ENCODE data around the gene AFF3. TPM values are rescaled to one million over a fixed set of nuclear protein-coding genes. Genes with fewer than 3 reads are reported as not detected.

The AFF3 gene
- total RNA-seq, 1 experiment from 2014 or later, result 0.07 TPM

- Histone ChIP-seq H3K36me3 (replicated peaks; ENCODE audit: control insufficient read depth, insufficient read depth, low read length) (no peaks in the 10 kb centered on the region), H3K27me3 (ENCODE audit: control insufficient read depth, insufficient read depth, low read length) (no peaks in the 10 kb centered on the region), H3K4me3 (ENCODE audit: insufficient read depth, low read depth, low read length) (no peak overlapping the region)
- no peak for DNase-seq
These were observed 262.9 kb downstream of the AFF3 start for GRCh38 chr2:99879481-99879880.

DNA sequence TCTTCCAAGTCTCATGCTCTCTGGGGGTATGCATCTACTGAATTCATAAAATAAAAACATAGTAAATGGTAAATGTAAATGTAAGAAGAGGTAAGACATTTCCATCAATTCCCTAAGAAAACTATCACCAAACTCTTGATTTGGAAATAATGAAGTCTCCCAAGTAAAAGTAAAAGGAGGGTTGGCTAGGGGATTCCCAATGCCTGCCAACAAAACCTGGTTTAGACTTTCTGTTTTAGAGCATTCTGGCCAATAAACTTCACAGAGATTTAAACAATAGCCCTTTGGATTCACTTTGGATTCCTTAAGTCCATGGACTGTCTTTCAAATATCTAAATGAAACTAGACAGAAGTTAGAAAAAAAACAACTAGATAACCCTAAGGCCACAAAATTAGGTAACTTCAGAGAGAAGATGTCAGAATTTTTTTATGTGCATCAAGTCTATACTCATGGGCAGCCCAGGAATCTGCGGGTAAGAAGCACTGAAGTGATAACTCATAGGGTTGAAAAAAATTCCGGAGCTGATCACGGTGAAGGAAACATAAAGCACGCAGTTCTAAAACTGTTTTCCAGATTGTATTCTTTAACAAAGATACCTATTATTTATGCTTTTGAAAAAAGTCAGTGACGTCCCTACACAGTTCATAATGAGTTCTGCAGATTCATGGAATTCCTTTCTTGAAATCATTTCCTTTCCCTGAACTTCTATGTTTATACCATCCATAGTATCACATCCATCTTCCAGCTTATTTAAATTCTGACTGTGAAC, 263.6 kb downstream of the AFF3 start:
- no peaks in the 10 kb centered on the region for H3K27me3 ChIP-seq (ENCODE audit: control insufficient read depth, insufficient read depth, low read length)
- no peak overlapping the region for H3K4me3 ChIP-seq (ENCODE audit: insufficient read depth, low read depth, low read length)
- DNase-seq, result no peak
- H3K36me3 ChIP-seq (replicated peaks; ENCODE audit: control insufficient read depth, insufficient read depth, low read length), result no peaks in the 10 kb centered on the region

- H3K27me3 ChIP-seq (ENCODE audit: control insufficient read depth, insufficient read depth, low read length), result no peaks in the 10 kb centered on the region
- H3K4me3 ChIP-seq (ENCODE audit: insufficient read depth, low read depth, low read length), result no peak overlapping the region
- no peak for DNase-seq
- H3K36me3 ChIP-seq (replicated peaks; ENCODE audit: control insufficient read depth, insufficient read depth, low read length), result no peaks in the 10 kb centered on the region
These were observed 264.4 kb downstream of the AFF3 start for GRCh38 chr2:99877963-99878362.

- DNase-seq, result no peak
- no peaks in the 10 kb centered on the region for H3K36me3 ChIP-seq (replicated peaks; ENCODE audit: control insufficient read depth, insufficient read depth, low read length)
These were observed 265.4 kb downstream of the AFF3 start for GRCh38 chr2:99876956-99877355.

GRCh38 chr2:99875627-99876201, 266.7 kb downstream of the AFF3 start:
- H3K36me3 ChIP-seq (replicated peaks; ENCODE audit: control insufficient read depth, insufficient read depth, low read length), result no peaks in the 10 kb centered on the region
- H3K27me3 ChIP-seq (ENCODE audit: control insufficient read depth, insufficient read depth, low read length), result no peaks in the 10 kb centered on the region
- DNase-seq, result no peak
- H3K4me3 ChIP-seq (ENCODE audit: insufficient read depth, low read depth, low read length), result no peak overlapping the region

More at GRCh38 chr2:99876956-99877355, 265.4 kb downstream of the AFF3 start:
- H3K27me3 ChIP-seq (ENCODE audit: control insufficient read depth, insufficient read depth, low read length), result no peaks in the 10 kb centered on the region
- H3K4me3 ChIP-seq (ENCODE audit: insufficient read depth, low read depth, low read length), result no peak overlapping the region

- no peak overlapping the region for H3K4me3 ChIP-seq (ENCODE audit: insufficient read depth, low read depth, low read length)
- no peaks in the 10 kb centered on the region for H3K36me3 ChIP-seq (replicated peaks; ENCODE audit: control insufficient read depth, insufficient read depth, low read length)
- no peaks in the 10 kb centered on the region for H3K27me3 ChIP-seq (ENCODE audit: control insufficient read depth, insufficient read depth, low read length)
- DNase-seq, result no peak
These were observed 274.1 kb downstream of the AFF3 start for GRCh38 chr2:99868260-99868659.

GRCh38 chr2:99867770-99868169, 274.6 kb downstream of the AFF3 start:
- H3K27me3 ChIP-seq (ENCODE audit: control insufficient read depth, insufficient read depth, low read length), result no peaks in the 10 kb centered on the region
- no peak for DNase-seq
- H3K36me3 ChIP-seq (replicated peaks; ENCODE audit: control insufficient read depth, insufficient read depth, low read length), result no peaks in the 10 kb centered on the region
- H3K4me3 ChIP-seq (ENCODE audit: insufficient read depth, low read depth, low read length), result no peak overlapping the region

DNA sequence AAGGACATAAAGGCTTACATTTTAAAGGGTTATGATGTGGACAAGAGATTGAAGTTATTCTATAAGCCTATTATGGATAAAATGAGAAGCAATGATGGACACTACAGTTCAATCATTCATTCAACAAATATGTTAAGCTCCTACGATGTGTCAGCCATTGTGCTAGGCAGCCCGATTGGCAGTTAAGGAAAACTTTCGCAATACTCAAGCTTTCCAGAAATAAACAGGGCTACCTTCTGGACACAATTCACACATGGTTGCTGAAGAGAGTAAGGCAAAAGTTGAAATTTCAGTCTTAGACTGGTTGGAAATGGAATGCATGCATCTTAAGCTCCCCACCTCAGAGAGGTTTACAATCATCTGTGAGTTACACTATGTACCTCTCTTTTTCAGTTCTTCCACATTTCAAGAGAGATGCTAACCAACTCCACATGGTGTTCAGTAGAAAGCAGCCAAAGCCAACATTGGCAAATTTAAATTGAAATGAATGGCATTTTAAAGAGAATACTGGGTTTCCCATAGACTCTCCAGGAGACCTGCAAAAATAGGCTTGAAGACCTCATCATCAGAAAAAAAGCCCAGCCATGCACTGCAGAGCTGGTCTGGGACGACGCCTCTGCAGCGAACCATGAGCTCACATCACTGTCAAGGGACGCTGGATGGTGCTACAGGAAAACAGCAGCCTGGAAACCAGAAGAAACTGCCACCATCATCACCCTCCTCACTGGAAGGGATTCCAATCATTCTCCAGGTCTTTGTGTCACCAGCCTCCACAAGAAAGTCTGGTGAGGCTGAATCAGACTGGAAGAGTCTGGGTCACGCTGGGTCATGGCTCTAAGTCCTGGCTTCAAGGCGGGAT, 276.3 kb downstream of the AFF3 start:
- H3K4me3 ChIP-seq (ENCODE audit: insufficient read depth, low read depth, low read length), result no peak overlapping the region
- H3K27me3 ChIP-seq (ENCODE audit: control insufficient read depth, insufficient read depth, low read length), result no peaks in the 10 kb centered on the region
- no peaks in the 10 kb centered on the region for H3K36me3 ChIP-seq (replicated peaks; ENCODE audit: control insufficient read depth, insufficient read depth, low read length)
- DNase-seq, result no peak

DNA sequence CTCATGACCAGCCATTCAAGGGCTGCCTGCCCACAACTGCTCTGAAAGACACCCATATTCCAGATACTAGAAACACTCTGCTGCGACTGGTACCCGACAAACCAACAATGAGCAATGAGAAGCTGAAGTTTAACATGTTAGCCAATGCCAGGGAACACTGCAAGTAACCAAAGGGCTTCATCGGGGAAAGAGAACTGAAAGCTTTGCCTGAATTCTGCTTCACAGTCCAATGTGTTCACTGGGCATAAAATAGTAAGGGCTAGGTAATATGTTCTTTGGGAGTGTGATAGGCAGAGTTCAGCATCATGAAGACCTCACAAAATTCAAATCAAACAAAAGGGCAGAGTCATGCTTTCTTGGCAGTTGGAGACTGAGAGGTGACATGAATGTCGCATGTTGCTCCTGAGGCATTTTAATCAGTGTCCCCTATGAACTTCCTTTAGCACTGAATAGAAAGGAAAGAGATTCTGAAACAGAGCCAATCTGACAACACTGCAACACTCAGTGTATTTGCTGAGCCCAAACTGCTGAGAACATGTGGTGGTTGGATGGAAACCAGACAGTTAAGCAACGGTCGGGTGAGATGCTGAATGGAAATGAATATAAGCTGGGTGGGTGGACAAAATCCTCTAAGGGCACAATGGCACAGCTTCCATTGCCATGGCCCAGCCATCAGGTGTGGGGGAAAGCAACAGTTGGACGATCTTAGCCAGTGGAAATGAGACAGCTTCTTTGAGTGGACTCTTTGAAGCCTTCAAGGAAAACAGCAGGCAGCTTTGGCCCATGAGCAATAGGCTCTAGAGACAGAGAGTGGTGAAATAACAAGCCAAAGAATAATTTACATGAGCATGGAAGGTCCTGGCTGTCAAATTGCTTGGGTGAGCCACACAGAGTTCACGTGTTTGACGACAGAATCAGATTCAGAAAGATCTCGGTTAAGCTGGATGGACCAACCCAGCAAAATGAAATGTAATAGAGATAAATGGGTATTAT, 277.5 kb downstream of the AFF3 start:
- no peaks in the 10 kb centered on the region for H3K36me3 ChIP-seq (replicated peaks; ENCODE audit: control insufficient read depth, insufficient read depth, low read length)
- no peak for DNase-seq
- no peaks in the 10 kb centered on the region for H3K27me3 ChIP-seq (ENCODE audit: control insufficient read depth, insufficient read depth, low read length)
- H3K4me3 ChIP-seq (ENCODE audit: insufficient read depth, low read depth, low read length), result no peak overlapping the region

GRCh38 chr2:99863903-99864270, 278.5 kb downstream of the AFF3 start:
- Histone ChIP-seq H3K36me3 (replicated peaks; ENCODE audit: control insufficient read depth, insufficient read depth, low read length) (no peaks in the 10 kb centered on the region), H3K4me3 (ENCODE audit: insufficient read depth, low read depth, low read length) (no peak overlapping the region), H3K27me3 (ENCODE audit: control insufficient read depth, insufficient read depth, low read length) (no peaks in the 10 kb centered on the region)
- no peak for DNase-seq

- no peak overlapping the region for H3K4me3 ChIP-seq (ENCODE audit: insufficient read depth, low read depth, low read length)
- no peaks in the 10 kb centered on the region for H3K36me3 ChIP-seq (replicated peaks; ENCODE audit: control insufficient read depth, insufficient read depth, low read length)
- no peaks in the 10 kb centered on the region for H3K27me3 ChIP-seq (ENCODE audit: control insufficient read depth, insufficient read depth, low read length)
- DNase-seq, result no peak
These were observed 279.0 kb downstream of the AFF3 start for GRCh38 chr2:99863236-99863902.

DNA sequence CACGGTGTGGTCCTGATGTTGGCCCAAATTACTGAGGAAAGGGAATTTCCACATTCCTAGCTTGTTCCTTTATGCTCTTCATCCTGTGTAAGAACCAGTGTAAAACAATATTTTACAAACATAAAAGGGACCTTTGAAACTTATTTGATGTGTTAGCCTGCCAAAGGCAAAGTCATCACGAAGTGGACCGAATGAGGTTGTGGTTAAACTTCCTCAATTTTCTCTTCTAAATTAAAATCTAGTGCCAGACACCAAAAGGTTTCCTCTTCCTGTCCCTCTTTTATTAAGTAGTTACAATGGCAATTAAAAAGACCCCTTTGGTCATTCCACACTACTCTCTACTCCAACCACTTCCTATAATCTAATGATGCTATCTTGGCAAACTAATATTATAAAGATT, 279.8 kb downstream of the AFF3 start:
- H3K4me3 ChIP-seq (ENCODE audit: insufficient read depth, low read depth, low read length), result no peak overlapping the region
- no peaks in the 10 kb centered on the region for H3K27me3 ChIP-seq (ENCODE audit: control insufficient read depth, insufficient read depth, low read length)
- H3K36me3 ChIP-seq (replicated peaks; ENCODE audit: control insufficient read depth, insufficient read depth, low read length), result no peaks in the 10 kb centered on the region
- no peak for DNase-seq

DNA sequence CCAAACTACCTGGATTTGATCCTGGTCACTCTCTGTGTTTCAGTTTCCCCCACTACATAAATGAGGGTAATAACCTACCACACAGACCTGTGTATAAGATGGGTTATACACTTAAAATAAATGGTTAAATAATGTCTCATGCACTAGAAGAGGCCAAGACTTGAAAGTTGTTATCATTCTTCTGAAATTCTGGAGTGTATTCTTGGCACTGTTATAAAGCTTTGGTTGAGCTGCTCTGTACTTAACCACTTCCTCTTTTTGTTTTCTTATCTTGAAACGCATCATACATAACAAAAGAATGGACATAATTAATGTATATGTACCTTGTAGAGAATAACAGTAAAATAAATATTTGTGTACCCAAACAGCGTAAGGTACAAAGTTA, 281.0 kb downstream of the AFF3 start:
- no peak overlapping the region for H3K4me3 ChIP-seq (ENCODE audit: insufficient read depth, low read depth, low read length)

More for the DNA sequence above, 281.0 kb downstream of the AFF3 start:
- no peaks in the 10 kb centered on the region for H3K27me3 ChIP-seq (ENCODE audit: control insufficient read depth, insufficient read depth, low read length)
- H3K36me3 ChIP-seq (replicated peaks; ENCODE audit: control insufficient read depth, insufficient read depth, low read length), result no peaks in the 10 kb centered on the region
- DNase-seq, result no peak

All from H7 (cell line).